ENCODE results near the gene PKD1L1.

- TF ChIP-seq POLR2A (IDR thresholded peaks at IDR 0.05) = no peak
- no peak for TF ChIP-seq CTCF (IDR thresholded peaks at IDR 0.05)
Observed at GRCh38 chr7:47737601-47738000, 210.7 kb downstream of the PKD1L1 start.

All from right lobe of liver (tissue), 4 donors.